Mesenchymal stem cell (in vitro differentiated cells and primary cell): ENCODE measurements around the gene MYBPC2.

Source experiments
- DNase-seq: peaks from one replicate; pipeline ENCODE4 v3.0.0-alpha.2; 2013
- H2AFZ ChIP-seq: one replicate; pipeline ENCODE4 v1.6.1; 2013; ENCODE audit warnings: low read depth, mild to moderate bottlenecking, control low read depth, inconsistent platforms, low read length, moderate library complexity
- H2AK5ac ChIP-seq: 2 replicates; pipeline ENCODE4 v1.6.1; 2013; ENCODE audit warnings: low read length, moderate library complexity, mild to moderate bottlenecking, inconsistent platforms; ENCODE audit not compliant: severe bottlenecking
- H2BK120ac ChIP-seq: one replicate; pipeline ENCODE4 v1.6.1; 2013; ENCODE audit warnings: low read depth, mild to moderate bottlenecking, inconsistent platforms, low read length, moderate library complexity
- H2BK12ac ChIP-seq, 2 experiments: one replicate each; pipeline ENCODE4 v1.6.1; 2013; ENCODE audit warnings: inconsistent platforms in 2 of 2, low read length in 2 of 2, mild to moderate bottlenecking in 2 of 2, moderate library complexity in 2 of 2, control low read depth in 1 of 2
- H2BK15ac ChIP-seq: one replicate; pipeline ENCODE4 v1.6.1; 2013; ENCODE audit warnings: mild to moderate bottlenecking, low read depth, inconsistent platforms; ENCODE audit not compliant: poor library complexity, severe bottlenecking
- H2BK5ac ChIP-seq: 2 replicates; pipeline ENCODE4 v1.6.1; 2013; ENCODE audit warnings: low read depth, mild to moderate bottlenecking, low read length, control low read depth, inconsistent platforms; ENCODE audit not compliant: poor library complexity, severe bottlenecking
- H3K14ac ChIP-seq, 2 experiments: one replicate each; pipeline ENCODE4 v1.6.1; 2013; ENCODE audit warnings: inconsistent platforms in 2 of 2, low read length in 2 of 2, control low read depth in 1 of 2, mild to moderate bottlenecking in 1 of 2, moderate library complexity in 1 of 2
- H3K18ac ChIP-seq, 2 experiments: one replicate each; pipeline ENCODE4 v1.6.1; 2013; ENCODE audit warnings: inconsistent platforms in 2 of 2, low read length in 2 of 2, control low read depth in 1 of 2, low read depth in 1 of 2, mild to moderate bottlenecking in 1 of 2
- H3K23ac ChIP-seq, 2 experiments: one replicate each; pipeline ENCODE4 v1.6.1; 2013; ENCODE audit warnings: inconsistent platforms in 2 of 2, low read length in 2 of 2, mild to moderate bottlenecking in 2 of 2, moderate library complexity in 2 of 2, control low read depth in 1 of 2
- H3K27ac ChIP-seq: 2 replicates; pipeline ENCODE4 v1.5.1; 2013; ENCODE audit warnings: mild to moderate bottlenecking, moderate library complexity, low read length, control low read depth, inconsistent platforms; ENCODE audit not compliant: poor library complexity, severe bottlenecking
- H3K27me3 ChIP-seq, 2 experiments: 2 replicates each; pipeline versions ENCODE4 v1.6.1 to v1.7.0; 2013; ENCODE audit warnings: low read length in 2 of 2, mild to moderate bottlenecking in 2 of 2, moderate library complexity in 2 of 2, control low read depth in 1 of 2, inconsistent platforms in 1 of 2; ENCODE audit not compliant: control insufficient read depth in 1 of 2, insufficient read depth in 1 of 2
- H3K36me3 ChIP-seq, 2 experiments: 2 replicates each; pipeline versions ENCODE4 v1.6.1 to v1.7.0; 2013; ENCODE audit warnings: low read length in 2 of 2, control low read depth in 1 of 2, inconsistent platforms in 1 of 2, low read depth in 1 of 2, mild to moderate bottlenecking in 1 of 2; ENCODE audit not compliant: insufficient read depth in 2 of 2, control insufficient read depth in 1 of 2
- H3K4ac ChIP-seq, 2 experiments: one replicate each; pipeline ENCODE4 v1.6.1; 2013; ENCODE audit warnings: inconsistent platforms in 2 of 2, low read length in 2 of 2, mild to moderate bottlenecking in 2 of 2, moderate library complexity in 2 of 2, control low read depth in 1 of 2, low read depth in 1 of 2
- H3K4me1 ChIP-seq: 2 replicates; pipeline ENCODE4 v1.6.1; 2013; ENCODE audit warnings: low read depth, low read length, control low read depth; ENCODE audit not compliant: control insufficient read depth, insufficient read depth
- H3K4me2 ChIP-seq: 2 replicates; pipeline ENCODE4 v1.6.1; 2013; ENCODE audit warnings: low read length, mild to moderate bottlenecking, inconsistent platforms; ENCODE audit not compliant: poor library complexity, severe bottlenecking
- H3K4me3 ChIP-seq, 2 experiments: 2 replicates each; pipeline versions ENCODE4 v1.5.1 to v1.7.0; 2013; ENCODE audit warnings: low read length in 2 of 2, mild to moderate bottlenecking in 2 of 2, control low read depth in 1 of 2, low read depth in 1 of 2; ENCODE audit not compliant: insufficient read depth in 1 of 2
- H3K79me1 ChIP-seq: replicated peaks from 2 replicates; pipeline ENCODE4 v1.6.1; 2013; ENCODE audit warnings: mild to moderate bottlenecking, control low read depth, low read length, inconsistent platforms; ENCODE audit not compliant: poor library complexity, severe bottlenecking
- H3K9ac ChIP-seq: 2 replicates; pipeline ENCODE4 v1.7.0; 2013; ENCODE audit warnings: mild to moderate bottlenecking, low read length, moderate library complexity
- H3K9me3 ChIP-seq: 2 replicates; pipeline ENCODE4 v1.7.0; 2013; ENCODE audit warnings: mild to moderate bottlenecking, low read length; ENCODE audit not compliant: control insufficient read depth
- H4K8ac ChIP-seq: one replicate; pipeline ENCODE4 v1.6.1; 2013; ENCODE audit warnings: inconsistent platforms, mild to moderate bottlenecking, low read length, moderate library complexity
- H4K91ac ChIP-seq: one replicate; pipeline ENCODE4 v1.6.1; 2013; ENCODE audit warnings: mild to moderate bottlenecking, low read length, inconsistent platforms
- WGBS: methylation state at CpG from one replicate; pipeline ENCODE4 v1.1.7; 2013; ENCODE audit warnings: mixed read lengths; 5-methylcytosine and 5-hydroxymethylcytosine counted together

MYBPC2 gene

GRCh38 chr19:50476224-50476906 lies 43.7 kb downstream of the MYBPC2 start, which contains the start of the genes EMC10 and GARIN5A:
Gene EMC10 (plus strand): TSS chr19:50476507. CDS start chr19:50476545, 38 bp downstream.
Gene GARIN5A (minus strand): TSS chr19:50476848. CDS start chr19:50476388, 460 bp downstream.
- H2BK5ac ChIP-seq, result no peak within 1 kb of the TSS
- H3K4me3 ChIP-seq, result peak within 1 kb of the TSS; percentile 96 to 99
- H3K18ac ChIP-seq, result peak within 1 kb of the TSS; percentile 93 to 99
- no peak within 1 kb of the TSS for H2BK120ac ChIP-seq
- H3K79me1 ChIP-seq, result peaks cover 38% of the 10 kb centered on the region
- H3K9ac ChIP-seq, result peak within 1 kb of the TSS; percentile 90
- peak within 1 kb of the TSS; percentile 22 for H3K27ac ChIP-seq
- H3K9me3 ChIP-seq, result no peaks in the 10 kb centered on the region
- peaks cover 13 to 34% of the 10 kb centered on the region in 2 experiments for H3K36me3 ChIP-seq
- H2AK5ac ChIP-seq, result no peak within 1 kb of the TSS
- H3K23ac ChIP-seq, result peak within 1 kb of the TSS in 1 of 2 experiments; percentile 60
- H4K91ac ChIP-seq, result peak within 1 kb of the TSS; percentile 97
- H3K4me1 ChIP-seq, result peaks cover 13% of the 10 kb centered on the region
- no peaks in the 10 kb centered on the region for H3K27me3 ChIP-seq
- peak within 1 kb of the TSS; percentile 87 for H2AFZ ChIP-seq
- peak within 1 kb of the TSS; percentile 99 for H4K8ac ChIP-seq
- H2BK12ac ChIP-seq, result no peak within 1 kb of the TSS
- peak; percentile 95 for DNase-seq
- peak within 1 kb of the TSS; percentile 98 for H2BK15ac ChIP-seq
- H3K14ac ChIP-seq, result peak within 1 kb of the TSS in 1 of 2 experiments; percentile 80
- peak within 1 kb of the TSS; percentile 87 to 88 for H3K4ac ChIP-seq
- peak within 1 kb of the TSS; percentile 70 for H3K4me2 ChIP-seq
- 3% methylated on average over 56 of the region's 58 CpGs for WGBS

DNA sequence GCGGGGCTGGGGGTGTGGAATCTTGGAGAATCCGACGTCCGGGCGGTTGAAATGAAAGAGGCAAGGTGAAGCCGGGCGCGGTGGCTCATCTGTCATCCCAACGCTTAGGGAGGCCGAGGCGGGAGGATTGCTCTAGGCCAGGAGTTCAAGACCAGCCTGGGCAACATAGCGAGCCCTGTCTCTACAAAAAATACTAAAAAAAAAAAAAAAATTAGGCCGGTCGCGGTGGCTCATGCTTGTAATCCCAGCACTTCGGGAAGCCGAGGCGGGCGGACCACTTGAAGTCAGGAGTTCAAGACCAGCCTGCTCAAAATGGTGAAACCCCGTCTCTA lies 44.2 kb downstream of the MYBPC2 start:
- H2BK120ac ChIP-seq, result no peak overlapping the region
- peak overlapping the region; percentile 98 for H2BK15ac ChIP-seq
- H2BK12ac ChIP-seq, result no peak overlapping the region
- H3K23ac ChIP-seq, result no peak overlapping the region
- peak overlapping the region in 1 of 2 experiments; percentile 88 for H3K4ac ChIP-seq
- H3K79me1 ChIP-seq, result peaks cover 44% of the 10 kb centered on the region
- H3K4me1 ChIP-seq, result peaks cover 13% of the 10 kb centered on the region
- no peaks in the 10 kb centered on the region for H3K27me3 ChIP-seq
- peak overlapping the region; percentile 99 for H4K8ac ChIP-seq
- H3K4me2 ChIP-seq, result peak overlapping the region; percentile 70
- 28% methylated on average over 20 of the region's 20 CpGs for WGBS
- H3K9me3 ChIP-seq, result no peaks in the 10 kb centered on the region
- H3K18ac ChIP-seq, result peak overlapping the region in 1 of 2 experiments; percentile 99
- no peak overlapping the region for H2AK5ac ChIP-seq
- H3K36me3 ChIP-seq, result peaks cover 13 to 39% of the 10 kb centered on the region in 2 experiments
- H4K91ac ChIP-seq, result no peak overlapping the region
- H2BK5ac ChIP-seq, result no peak overlapping the region
- H3K27ac ChIP-seq, result peak overlapping the region; percentile 22
- no peak for DNase-seq
- H3K9ac ChIP-seq, result peak overlapping the region; percentile 90
- H2AFZ ChIP-seq, result peak overlapping the region; percentile 87
- peak overlapping the region; percentile 96 to 99 for H3K4me3 ChIP-seq
- H3K14ac ChIP-seq, result no peak overlapping the region

DNA sequence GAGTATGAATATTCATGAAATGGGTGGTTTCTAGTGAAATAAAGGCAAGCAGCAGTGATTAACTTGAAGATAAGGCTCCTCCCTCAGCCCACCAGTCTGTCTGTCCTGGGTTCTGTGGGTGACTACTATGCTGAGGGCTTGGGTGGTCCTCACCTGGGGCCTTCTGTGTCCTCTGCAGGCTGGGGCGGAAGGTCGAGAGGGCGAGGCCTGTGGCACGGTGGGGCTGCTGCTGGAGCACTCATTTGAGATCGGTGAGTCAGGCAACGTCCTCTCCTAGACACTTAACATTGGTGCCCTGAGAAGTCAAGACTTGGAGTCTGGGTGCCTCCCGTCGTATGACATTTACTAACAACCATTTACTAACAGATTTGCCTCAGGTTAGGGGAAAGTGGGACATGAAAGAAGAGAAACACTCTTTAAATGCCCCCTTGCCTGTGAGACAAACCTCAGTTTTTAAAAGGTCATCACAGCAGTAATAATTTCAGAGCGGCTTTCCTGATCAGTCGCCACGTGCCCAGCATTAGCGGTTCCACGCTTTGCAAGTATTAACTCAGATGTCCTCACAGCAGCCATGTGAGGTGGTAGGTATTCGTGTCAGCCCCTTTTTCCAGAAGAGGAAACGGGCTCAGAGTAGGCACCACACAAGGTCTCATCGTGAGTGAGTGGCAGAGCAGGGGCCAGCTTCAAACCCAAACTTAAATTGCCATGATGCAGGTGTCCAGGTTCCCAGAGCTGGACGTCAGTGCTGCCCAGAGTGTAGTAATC lies 45.2 kb downstream of the MYBPC2 start:
- Histone ChIP-seq H4K8ac (no peak overlapping the region), H3K4ac (no peak overlapping the region), H2AFZ (no peak overlapping the region), H3K4me1 (peaks cover 13% of the 10 kb centered on the region), H3K23ac (no peak overlapping the region), H3K18ac (no peak overlapping the region), H3K27ac (no peak overlapping the region), H3K27me3 (no peaks in the 10 kb centered on the region), H2AK5ac (no peak overlapping the region), H2BK15ac (no peak overlapping the region), H3K9me3 (no peaks in the 10 kb centered on the region), H3K14ac (no peak overlapping the region), H3K4me2 (peak overlapping the region; percentile 10), H4K91ac (no peak overlapping the region), H2BK12ac (no peak overlapping the region), H3K79me1 (peaks cover 47% of the 10 kb centered on the region), H3K4me3 (peak overlapping the region in 1 of 2 experiments; percentile 99), H2BK120ac (no peak overlapping the region), H2BK5ac (no peak overlapping the region), H3K9ac (peak overlapping the region; percentile 90), H3K36me3 (peaks cover 14 to 50% of the 10 kb centered on the region in 2 experiments)
- DNase-seq, result no peak
- 96% methylated on average over 15 of the region's 17 CpGs for WGBS
